GM18870 (cell line): ENCODE results near the gene LRP1B.
A peak's percentile ranks its signal among the peaks of the same experiment; 100 is the strongest.

Experiments
- ATAC-seq: cut with Tn5 transposase; IDR thresholded peaks from one replicate; pipeline ENCODE4 v1.9.1; 2021; ENCODE audit warnings: moderate library complexity; ENCODE audit not compliant: unreplicated experiment

Gene LRP1B

DNA sequence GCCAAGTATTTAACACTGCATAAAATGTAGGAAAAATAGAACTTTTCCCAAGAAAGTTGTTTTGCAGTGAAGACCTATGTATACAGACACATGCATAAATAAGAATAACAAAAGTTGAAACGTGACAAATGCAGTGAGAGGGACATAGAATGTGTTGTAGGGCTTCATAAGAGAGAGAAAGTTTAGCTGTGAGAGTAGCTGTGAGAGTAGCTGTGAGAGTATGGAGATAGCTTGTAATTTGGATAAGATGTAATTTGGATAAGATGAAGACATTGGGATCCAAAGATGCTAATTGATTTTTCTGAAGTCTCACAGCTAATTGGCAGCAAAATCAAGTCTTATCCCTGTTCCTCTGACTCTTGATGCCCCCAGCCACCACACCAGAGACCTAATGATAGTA is 170.9 kb downstream of the LRP1B start:
- no peak for ATAC-seq

DNA sequence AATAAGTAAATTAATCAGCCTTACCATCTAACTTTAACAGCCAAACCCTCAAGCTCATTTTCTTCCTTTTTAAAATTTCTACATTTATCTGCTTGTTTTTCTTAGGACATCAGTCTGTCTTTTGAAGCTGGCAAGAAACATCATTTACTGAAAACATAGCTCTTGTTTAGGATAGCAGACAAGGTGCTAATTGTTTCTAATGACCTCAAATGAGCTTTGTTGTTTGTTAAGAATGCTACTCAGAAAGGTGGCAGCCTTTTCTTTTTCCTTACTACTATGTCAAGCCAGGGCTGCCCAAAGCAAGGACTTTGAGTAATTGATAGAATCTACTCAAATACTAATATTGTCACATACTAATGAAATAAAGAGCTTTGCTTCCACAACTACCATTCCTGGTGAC is 171.8 kb downstream of the LRP1B start:
- ATAC-seq = no peak

GRCh38 chr2:141957827-141958450 is 172.9 kb downstream of the LRP1B start:
- ATAC-seq = no peak

DNA sequence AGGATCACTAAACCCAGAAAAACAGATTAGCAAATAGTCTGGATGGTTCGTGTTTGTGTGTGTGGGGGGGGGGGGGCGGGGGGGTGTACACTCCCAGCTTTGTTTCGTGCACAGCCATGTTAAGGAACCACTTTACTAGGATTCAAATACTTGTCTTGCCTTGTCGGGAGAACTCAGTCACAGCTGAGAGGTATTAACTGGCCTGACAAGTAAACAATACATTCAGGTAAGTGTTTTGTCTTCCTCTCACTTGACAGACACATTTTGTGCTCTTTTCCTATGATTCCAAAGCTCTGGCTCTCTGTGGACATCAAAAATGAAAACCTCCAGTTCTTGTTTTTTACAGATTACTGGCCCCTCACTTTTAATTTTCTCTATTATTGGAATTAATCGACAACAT is 173.5 kb downstream of the LRP1B start:
- no peak for ATAC-seq

DNA sequence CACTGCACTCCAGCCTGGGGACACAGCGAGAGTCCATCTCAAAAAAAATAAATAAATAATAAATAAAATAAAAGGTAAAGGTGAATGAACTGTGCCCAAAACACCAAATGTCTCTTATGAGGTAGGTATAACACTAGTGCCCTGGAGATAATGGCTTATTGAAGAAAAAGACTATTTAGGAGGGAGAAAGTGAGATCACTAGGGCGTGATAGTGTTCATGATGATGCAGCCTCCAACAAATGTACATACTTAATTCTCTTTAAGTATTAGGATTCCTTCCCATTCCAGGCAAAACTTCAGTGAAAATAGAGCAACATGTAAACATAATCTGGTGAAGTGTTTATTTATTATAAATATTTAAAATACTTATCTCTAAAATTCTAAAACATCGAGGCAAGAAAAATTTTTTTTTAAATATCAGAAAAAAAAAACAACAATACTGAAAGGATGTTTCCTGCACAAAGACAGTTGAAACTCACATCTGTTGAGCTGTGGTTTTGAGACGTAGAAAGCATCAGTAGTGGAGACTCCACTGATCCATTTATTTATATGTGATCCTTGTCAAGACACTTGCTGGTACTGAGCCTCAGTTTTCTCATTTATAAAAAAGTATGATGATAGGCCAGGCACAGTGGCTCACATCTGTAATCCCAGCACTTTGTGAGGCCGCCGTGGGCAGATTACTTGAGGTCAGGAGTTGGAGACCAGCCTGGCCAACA is 183.3 kb downstream of the LRP1B start:
- no peak for ATAC-seq

DNA sequence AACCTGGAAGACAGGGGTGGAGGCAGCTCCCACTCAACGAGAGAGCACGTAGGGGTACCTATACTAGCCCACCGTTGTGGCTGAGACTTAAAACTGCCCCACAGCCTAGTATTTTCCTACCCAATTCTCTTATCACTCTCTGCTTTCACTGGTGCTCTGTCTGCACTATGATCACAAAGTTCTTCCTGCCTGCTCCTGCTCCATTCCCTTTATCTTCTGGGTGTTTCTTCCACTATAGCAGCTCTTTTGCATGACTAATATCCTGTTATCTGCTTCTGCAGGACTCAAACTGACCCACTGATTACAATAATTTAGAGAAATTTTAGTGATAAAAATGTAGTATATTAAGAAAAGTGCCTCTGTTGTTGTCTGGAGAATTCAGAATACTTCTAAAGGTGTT is 184.8 kb downstream of the LRP1B start:
- ATAC-seq = no peak

DNA sequence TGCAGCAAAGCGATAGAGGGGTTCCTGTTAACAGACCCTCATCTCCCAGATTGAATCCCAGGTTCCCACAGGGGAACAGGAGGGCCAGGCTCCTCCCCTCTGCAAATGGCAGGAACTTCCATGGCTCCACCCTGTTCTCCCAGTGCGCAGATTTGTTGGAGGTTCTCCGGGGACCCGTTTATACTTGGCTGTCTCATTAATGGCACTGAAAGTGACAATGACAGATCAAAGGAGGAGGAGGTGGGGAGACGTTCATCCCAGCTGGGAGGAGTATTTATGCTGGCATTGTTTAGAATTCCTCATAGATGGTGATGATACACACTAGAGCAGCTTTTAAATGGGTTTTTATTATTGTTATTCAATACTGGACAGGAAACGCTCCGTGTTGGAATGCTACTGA is 186.9 kb downstream of the LRP1B start:
- ATAC-seq = no peak

DNA sequence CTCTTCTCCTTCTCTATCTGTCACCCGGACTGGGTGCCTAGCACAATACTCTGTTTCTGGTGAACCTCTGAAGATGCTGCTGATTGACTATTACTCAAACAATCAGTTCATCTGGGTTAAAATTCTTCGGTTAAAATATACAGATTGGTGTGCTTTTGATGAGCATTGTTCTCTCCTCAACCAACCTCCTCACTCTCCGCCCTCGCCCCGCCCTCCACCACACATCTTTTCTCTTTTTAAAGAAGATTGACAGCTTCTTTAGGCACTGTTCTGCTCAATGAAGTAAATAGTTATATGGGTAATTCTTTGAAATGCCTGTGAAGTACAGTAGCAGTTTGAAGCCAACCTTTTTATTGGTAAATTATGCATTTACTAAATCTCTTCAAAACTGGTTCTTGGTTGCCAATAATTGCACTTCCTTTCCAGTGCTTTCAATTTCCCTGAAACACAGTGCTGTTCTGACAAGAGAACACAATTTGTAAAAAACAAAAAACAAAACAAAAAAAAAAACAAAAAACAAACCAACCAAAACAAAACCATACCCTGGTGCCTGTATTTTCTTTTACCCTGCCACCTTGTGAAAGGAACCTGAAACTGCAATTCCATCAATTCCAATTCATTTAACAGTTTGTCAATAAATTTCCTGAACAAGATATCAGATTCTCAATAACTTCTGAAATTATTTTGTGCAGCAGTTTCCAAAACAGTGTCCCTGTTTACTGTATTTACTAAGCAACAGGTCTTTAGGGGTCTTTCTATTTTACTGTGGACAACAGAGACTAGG is 188.6 kb downstream of the LRP1B start:
- ATAC-seq = no peak

DNA sequence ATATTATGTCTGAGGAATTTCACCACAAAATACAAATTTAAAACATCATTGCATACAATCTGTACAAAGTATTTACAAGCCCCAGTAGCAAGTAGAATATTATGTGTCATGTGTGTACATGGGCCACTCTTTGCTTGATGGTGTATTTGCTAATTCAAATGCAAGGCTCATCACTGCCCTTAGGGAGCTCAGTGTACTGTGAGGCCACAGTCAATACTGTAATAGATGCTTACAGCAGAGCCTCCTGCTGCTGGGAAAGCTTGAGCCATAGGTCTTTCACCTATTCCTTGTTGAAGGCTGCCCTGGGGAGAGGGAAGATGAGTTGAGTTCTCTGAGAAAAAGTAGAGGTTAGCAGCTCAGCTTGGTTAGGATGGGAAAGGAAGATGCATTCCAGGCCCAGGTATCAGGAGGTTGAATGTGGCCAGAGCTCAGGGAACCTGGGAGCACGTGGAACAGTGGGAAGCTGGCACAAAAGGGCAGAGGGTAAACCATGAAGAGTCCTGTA is 189.6 kb downstream of the LRP1B start:
- ATAC-seq = no peak

DNA sequence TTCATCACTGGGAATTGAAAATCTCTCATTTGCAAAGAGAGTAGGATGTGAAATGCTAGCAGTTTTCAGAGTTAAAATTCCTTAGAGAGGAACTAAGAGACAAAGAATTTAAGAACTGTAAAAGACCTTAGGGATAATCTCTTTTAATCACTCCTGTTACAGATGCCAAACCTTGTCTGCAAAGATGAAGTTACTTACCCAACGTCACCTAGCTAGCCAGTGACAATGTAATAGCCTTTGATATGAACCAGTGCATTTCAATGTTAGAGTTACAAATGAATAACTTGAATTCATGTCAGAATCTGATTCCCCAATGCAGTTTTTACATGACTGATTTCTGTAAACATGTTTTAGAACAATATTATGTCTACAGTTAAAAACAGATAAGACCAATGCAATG is 190.1 kb downstream of the LRP1B start:
- ATAC-seq = no peak

GRCh38 chr2:141933226-141933625 is 197.6 kb downstream of the LRP1B start:
- no peak for ATAC-seq

DNA sequence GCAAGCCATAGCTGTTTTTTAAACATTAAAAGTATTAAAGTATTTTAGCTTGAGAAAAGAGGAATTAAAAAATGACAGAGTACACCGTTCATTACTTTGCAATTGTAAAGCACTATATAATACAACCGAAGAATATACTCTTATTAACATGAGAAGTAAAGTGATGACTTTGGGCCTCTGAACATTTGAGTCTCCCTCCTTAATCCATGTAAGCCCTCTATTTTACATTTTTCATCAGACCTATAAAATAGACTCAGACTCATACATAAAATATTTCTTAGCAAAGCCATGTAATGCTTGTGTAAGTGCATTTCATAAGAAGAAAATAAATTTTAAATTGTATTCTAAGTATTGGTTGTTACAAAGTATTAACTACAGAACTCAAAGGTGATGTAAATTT is 198.6 kb downstream of the LRP1B start:
- no peak for ATAC-seq

DNA sequence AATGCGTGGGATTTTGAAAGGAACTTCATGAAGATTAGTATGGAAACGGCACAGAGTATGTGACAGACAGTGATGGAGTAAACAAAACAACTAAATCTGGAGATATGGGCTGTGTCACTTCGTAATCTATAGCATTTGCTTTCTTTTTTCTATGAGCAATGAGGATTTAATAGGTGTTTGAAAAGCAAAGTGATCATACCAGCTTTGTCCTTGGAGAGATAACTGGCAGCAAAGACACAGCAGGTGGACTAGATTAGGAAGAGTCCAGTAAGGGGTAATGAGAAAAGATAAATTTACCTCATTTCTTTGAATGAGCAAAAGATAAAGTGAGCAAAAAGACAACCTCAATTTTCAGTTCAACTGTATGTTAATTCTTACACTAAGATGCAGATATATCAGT is 199.0 kb downstream of the LRP1B start:
- ATAC-seq = no peak

DNA sequence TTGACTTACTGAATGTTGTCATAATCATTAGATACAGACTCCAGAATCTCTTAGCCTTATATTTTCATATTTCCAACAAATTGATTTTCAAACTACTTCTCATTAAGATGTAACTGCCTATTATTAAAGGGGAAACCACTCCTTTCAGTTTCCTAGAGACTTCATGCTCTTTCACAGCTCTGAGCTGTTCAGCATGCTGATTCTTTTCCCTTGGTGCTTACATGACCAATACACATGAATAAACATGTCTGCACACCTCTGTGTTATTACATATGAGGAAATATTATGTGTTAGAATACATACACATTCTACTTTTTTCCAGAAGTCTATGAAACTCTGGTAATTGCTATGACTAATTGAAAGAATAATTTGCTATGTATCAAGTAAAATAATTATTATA is 200.0 kb downstream of the LRP1B start:
- no peak for ATAC-seq

GRCh38 chr2:141929331-141930252 is 201.2 kb downstream of the LRP1B start:
- ATAC-seq = no peak

DNA sequence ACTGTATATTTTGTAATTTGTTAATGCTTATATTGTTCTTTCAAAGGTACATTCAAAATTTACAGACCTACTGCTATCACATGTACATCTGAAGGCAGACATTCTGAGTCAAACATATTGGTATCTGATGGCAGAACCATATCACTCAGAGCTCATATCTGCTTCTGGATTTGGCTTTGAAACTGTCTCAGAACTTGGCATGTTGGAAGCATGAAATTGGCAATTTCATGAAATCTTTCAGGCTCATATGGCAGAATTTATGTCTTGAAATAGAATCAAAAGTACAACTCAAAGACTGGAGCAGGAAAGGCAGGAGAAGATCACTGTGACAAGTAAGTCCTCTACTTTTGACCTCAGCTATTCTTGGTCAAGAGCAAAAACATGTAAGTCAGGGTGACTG is 202.3 kb downstream of the LRP1B start:
- ATAC-seq = no peak

- no peak for ATAC-seq
These were observed 203.3 kb downstream of the LRP1B start for GRCh38 chr2:141927536-141927935.

GRCh38 chr2:141925511-141925910 is 205.3 kb downstream of the LRP1B start:
- ATAC-seq = no peak

DNA sequence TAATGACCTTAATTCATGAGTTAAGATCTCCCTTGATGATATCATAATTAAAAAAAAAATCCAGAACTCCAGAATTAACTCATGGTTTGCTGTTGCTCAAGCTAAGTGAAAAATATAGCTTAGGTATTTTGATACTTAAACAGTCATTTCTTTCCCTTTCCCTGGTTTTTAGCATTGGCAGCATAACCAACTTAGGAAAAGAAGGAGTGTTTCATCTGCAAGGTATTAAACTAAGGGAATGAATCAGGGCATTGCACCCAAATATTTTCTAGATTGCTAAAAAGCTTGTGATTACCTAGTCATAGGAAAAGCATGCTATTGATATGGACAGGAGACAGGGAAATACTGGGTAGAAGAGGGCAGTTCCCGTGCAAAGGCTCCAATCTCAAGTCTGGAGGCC is 207.2 kb downstream of the LRP1B start:
- ATAC-seq = no peak

DNA sequence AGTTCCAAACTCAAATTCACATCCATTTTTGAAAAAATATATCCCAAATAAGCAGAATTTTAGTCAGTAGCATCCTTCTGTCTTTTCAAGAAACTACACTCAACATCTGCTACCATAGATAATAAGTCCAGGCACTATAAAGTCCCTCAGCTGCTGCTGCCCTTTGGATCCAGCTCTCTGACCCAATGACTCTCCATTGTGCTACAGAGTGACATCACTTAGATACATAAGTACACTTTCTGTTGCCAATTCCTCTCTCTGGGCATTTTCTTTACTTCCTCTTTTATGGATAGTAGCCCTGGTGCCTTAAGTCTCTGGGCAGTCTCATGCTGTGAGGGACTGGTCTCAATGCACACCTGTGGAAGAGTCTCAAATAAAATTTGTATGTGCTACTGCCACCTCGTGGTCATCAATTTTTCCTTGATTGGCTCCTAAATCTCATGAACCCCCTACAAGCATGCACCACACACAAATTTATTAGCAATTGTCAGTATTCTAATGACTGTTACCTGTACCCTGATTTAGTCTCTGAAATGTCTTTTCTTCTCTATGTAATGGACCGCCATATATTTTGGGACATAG is 219.2 kb downstream of the LRP1B start:
- peak; percentile 85 for ATAC-seq

- no peak for ATAC-seq
These were observed 224.1 kb downstream of the LRP1B start for GRCh38 chr2:141906678-141907077.
